MM.1S (cell line): ENCODE results near the gene COX17.

ENCODE experiments used
- DNase-seq: peaks from one replicate; pipeline ENCODE4 v3.0.0-alpha.2; 2015
- H2AFZ ChIP-seq: fragments of 300-600 bp; sonication (generic); 2 replicates; pipeline ENCODE4 v1.6.0; 2016; ENCODE audit warnings: antibody characterized with exemption, low read length
- H3F3A ChIP-seq: fragments of 300-600 bp; sonication (generic); 2 replicates; pipeline ENCODE4 v1.6.1; 2016; ENCODE audit warnings: mild to moderate bottlenecking, antibody characterized with exemption, low read length, moderate library complexity, mixed read lengths; ENCODE audit not compliant: insufficient read depth
- H3K27ac ChIP-seq: fragments of 300-600 bp; sonication (generic); 2 replicates; pipeline ENCODE4 v1.5.1; 2016; ENCODE audit warnings: mild to moderate bottlenecking, low read length
- H3K27me3 ChIP-seq: fragments of 300-600 bp; sonication (generic); replicated peaks from 2 replicates; pipeline ENCODE4 v1.6.0; 2016; ENCODE audit warnings: low read length; ENCODE audit not compliant: insufficient read depth
- H3K36me3 ChIP-seq: fragments of 300-600 bp; sonication (generic); replicated peaks from 2 replicates; pipeline ENCODE4 v1.6.1; 2016; ENCODE audit warnings: mild to moderate bottlenecking, low read length, mixed read lengths; ENCODE audit not compliant: insufficient read depth
- H3K4me1 ChIP-seq: fragments of 300-600 bp; sonication (generic); 2 replicates; pipeline ENCODE4 v1.6.1; 2016; ENCODE audit warnings: low read length, mixed read lengths
- H3K4me2 ChIP-seq: fragments of 300-600 bp; sonication (generic); 2 replicates; pipeline ENCODE4 v1.6.0; 2016; ENCODE audit warnings: low read depth, low read length
- H3K4me3 ChIP-seq: fragments of 300-600 bp; sonication (generic); 2 replicates; pipeline ENCODE4 v1.5.1; 2016; ENCODE audit warnings: low read length, mixed read lengths
- H3K79me2 ChIP-seq: fragments of 300-600 bp; sonication (generic); 2 replicates; pipeline ENCODE4 v1.6.1; 2016; ENCODE audit warnings: mixed run types, low read length, mixed read lengths
- H3K9ac ChIP-seq: fragments of 300-600 bp; sonication (generic); 2 replicates; pipeline ENCODE4 v1.6.1; 2016; ENCODE audit warnings: low read length, mixed read lengths
- H3K9me2 ChIP-seq: fragments of 300-600 bp; sonication (generic); replicated peaks from 2 replicates; pipeline ENCODE4 v1.6.1; 2016; ENCODE audit warnings: mild to moderate bottlenecking, low read length, mixed read lengths; ENCODE audit not compliant: insufficient read depth
- H3K9me3 ChIP-seq: fragments of 300-600 bp; sonication (generic); replicated peaks from 2 replicates; pipeline ENCODE4 v1.6.1; 2016; ENCODE audit warnings: mild to moderate bottlenecking, low read length, mixed read lengths; ENCODE audit not compliant: insufficient read depth
- H4K20me1 ChIP-seq: fragments of 300-600 bp; sonication (generic); 2 replicates; pipeline ENCODE4 v1.6.1; 2016; ENCODE audit warnings: mild to moderate bottlenecking, low read length, moderate library complexity, mixed read lengths; ENCODE audit not compliant: insufficient read depth
- CTCF ChIP-seq: fragments of 300-600 bp; sonication (generic); IDR thresholded peaks from 2 replicates; pipeline ENCODE4 v1.5.1; 2016; ENCODE audit warnings: antibody characterized with exemption, low read length, mixed read lengths
- EZH2 ChIP-seq: fragments of 300-600 bp; sonication (generic); optimal IDR thresholded peaks from 2 replicates; pipeline ENCODE3; 2017; ENCODE audit warnings: low read depth, mild to moderate bottlenecking, antibody characterized with exemption, low read length, mixed read lengths
- EZH2phosphoT487 ChIP-seq: fragments of 300-600 bp; sonication (generic); IDR thresholded peaks from 2 replicates; pipeline ENCODE4 v1.6.1; 2018; ENCODE audit warnings: antibody characterized with exemption, low read length

COX17 gene

GRCh38 chr3:119644481-119644880 is 32.7 kb downstream of the COX17 start:
- Histone ChIP-seq H3F3A (peaks cover 8% of the 10 kb centered on the region), H3K9me3 (no peaks in the 10 kb centered on the region), H3K4me2 (no peak overlapping the region), H3K79me2 (no peaks in the 10 kb centered on the region), H3K9ac (no peak overlapping the region), H3K27ac (no peak overlapping the region), H3K4me3 (no peak overlapping the region), H2AFZ (no peak overlapping the region), H3K4me1 (peaks cover 31% of the 10 kb centered on the region), H3K9me2 (no peaks in the 10 kb centered on the region), H3K36me3 (no peaks in the 10 kb centered on the region), H3K27me3 (no peaks in the 10 kb centered on the region), H4K20me1 (no peaks in the 10 kb centered on the region)
- no peak for DNase-seq
- TF ChIP-seq CTCF (no peak), EZH2 (no peak), EZH2phosphoT487 (no peak)

GRCh38 chr3:119643528-119643927 is 33.7 kb downstream of the COX17 start:
- Histone ChIP-seq H3K27me3 (no peaks in the 10 kb centered on the region), H3K27ac (peak overlapping the region; percentile 63; the same call in 1 of the 2 replicates), H3K9me2 (no peaks in the 10 kb centered on the region), H3F3A (peaks cover 16% of the 10 kb centered on the region), H2AFZ (peak overlapping the region; percentile 66), H3K9me3 (no peaks in the 10 kb centered on the region), H3K4me1 (peaks cover 37% of the 10 kb centered on the region), H3K9ac (no peak overlapping the region), H3K4me3 (no peak overlapping the region), H3K4me2 (no peak overlapping the region), H4K20me1 (no peaks in the 10 kb centered on the region), H3K79me2 (no peaks in the 10 kb centered on the region), H3K36me3 (no peaks in the 10 kb centered on the region)
- no peak for TF ChIP-seq EZH2
- no peak for TF ChIP-seq EZH2phosphoT487
- TF ChIP-seq CTCF: no peak
- no peak for DNase-seq

- H2AFZ ChIP-seq: peak overlapping the region; percentile 66
Observed at GRCh38 chr3:119642746-119643473, 34.3 kb downstream of the COX17 start.

More at GRCh38 chr3:119642746-119643473, 34.3 kb downstream of the COX17 start:
- no peaks in the 10 kb centered on the region for H3K36me3 ChIP-seq
- no peak overlapping the region for H3K4me3 ChIP-seq
- peak overlapping the region; percentile 37; the same call in 1 of the 2 replicates for H3K4me2 ChIP-seq
- H3K79me2 ChIP-seq: no peaks in the 10 kb centered on the region
- no peaks in the 10 kb centered on the region for H3K9me2 ChIP-seq
- H4K20me1 ChIP-seq: no peaks in the 10 kb centered on the region
- peaks cover 40% of the 10 kb centered on the region for H3K4me1 ChIP-seq
- peak; percentile 21 for DNase-seq
- peak overlapping the region; percentile 63 for H3K27ac ChIP-seq
- TF ChIP-seq CTCF: 0 out of 2 replicates have a peak, but pooled peaks have one; percentile 10
- TF ChIP-seq EZH2phosphoT487: no peak
- peaks cover 22% of the 10 kb centered on the region for H3F3A ChIP-seq
- no peaks in the 10 kb centered on the region for H3K9me3 ChIP-seq
- no peaks in the 10 kb centered on the region for H3K27me3 ChIP-seq
- H3K9ac ChIP-seq: peak overlapping the region; percentile 20; the same call in 1 of the 2 replicates
